COLO829 (cell line): ENCODE measurements around the gene MBD3L5.
"Not testable (repeated sequence)": the region's sequence is repeated elsewhere in the genome, so short reads cannot be mapped to it uniquely, and the experiment has no call there.

ENCODE experiments used
- DNase-seq: peaks from one replicate; pipeline ENCODE4 v3.0.0; 2012; ENCODE audit warnings: low spot score

Gene MBD3L5

DNA sequence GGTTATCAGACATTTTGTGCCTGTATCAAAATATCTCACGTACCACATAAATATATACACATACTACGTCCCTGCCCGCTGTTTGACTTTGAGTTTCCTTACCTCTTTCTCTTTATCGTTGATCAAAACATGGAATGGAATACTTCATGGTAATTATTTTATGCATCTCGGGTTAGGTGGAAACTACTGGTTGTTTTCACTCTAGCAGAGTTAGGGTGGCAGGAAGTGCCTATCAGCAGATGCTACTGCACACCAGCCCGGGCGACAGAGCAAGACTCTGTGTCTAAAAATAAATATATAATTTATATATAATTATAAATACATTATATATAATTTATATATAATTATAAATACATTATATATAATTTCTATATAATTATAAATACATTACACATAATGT lies 22.5 kb downstream of the MBD3L5 start:
- DNase-seq = not testable (repeated sequence)

- not testable (repeated sequence) for DNase-seq
Measured at GRCh38 chr19:7054635-7055368, 24.4 kb downstream of the MBD3L5 start.

DNA sequence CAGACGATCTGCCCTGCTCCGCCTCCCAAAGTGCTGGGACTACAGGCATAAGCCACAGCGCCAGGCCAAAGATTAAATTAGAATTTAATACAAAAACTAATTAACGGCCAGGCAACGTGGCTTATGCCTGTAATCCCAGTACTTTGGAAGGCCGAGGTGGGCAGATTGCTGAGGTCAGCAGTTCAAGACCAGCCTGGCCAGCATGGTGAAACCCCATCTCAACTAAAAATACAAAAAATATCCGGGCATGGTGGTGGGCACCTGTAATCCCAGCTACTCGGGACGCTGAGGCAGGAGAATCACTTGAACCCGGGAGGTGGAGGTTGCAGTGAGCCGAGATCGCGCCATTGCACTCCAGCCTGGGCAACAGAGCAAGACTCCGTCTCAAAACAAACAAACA lies 25.3 kb downstream of the MBD3L5 start:
- not testable (repeated sequence) for DNase-seq

- not testable (repeated sequence) for DNase-seq
Measured at GRCh38 chr19:7056371-7056770, 26.0 kb downstream of the MBD3L5 start.

DNA sequence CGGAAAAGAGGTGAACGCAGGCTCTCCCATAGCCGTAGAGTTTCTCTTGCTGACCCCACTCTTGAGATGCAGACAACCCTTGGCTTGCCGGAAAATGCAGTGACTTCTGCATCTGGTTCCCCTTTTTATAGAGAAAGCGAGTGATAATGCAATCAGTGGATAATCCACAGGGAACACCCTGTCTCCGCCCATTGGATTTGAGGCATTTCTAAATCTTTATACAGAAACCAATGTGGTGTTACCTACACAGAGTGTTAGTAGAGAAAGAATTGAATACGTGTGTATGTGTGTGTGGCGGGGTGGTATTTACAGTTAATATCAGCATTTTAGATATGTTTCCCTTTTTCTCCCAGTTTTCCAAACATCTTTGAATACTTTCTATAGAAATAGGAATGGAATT lies 28.2 kb downstream of the MBD3L5 start, which contains the start of gene MBD3L3:
MBD3L3 (minus strand) TSS at position 101 of the 400 bp plus-strand sequence; CDS start at position 30, 71 bp downstream.
- DNase-seq = not testable (repeated sequence)

DNA sequence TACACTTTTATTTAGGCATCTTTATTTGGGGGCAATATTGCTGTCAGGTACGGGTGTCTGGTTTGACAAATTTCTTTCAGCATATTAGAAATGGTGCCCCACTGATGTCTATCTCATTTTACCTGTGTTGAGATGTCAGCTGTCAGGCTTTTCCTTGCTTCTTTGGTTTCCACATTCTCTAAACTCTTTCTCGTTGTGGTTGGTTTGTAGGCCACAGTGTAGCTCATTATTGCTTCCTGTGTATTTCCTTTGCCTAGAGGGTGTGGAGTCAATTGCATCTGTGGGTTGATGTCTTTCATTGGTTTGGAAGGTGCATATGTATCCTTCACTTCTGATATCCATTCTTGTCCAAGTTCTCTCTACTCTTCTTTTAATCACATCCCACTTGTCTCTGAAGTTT lies 29.6 kb downstream of the MBD3L5 start:
- not testable (repeated sequence) for DNase-seq

GRCh38 chr19:7063339-7063738 lies 33.0 kb downstream of the MBD3L5 start:
- DNase-seq = no peak

DNA sequence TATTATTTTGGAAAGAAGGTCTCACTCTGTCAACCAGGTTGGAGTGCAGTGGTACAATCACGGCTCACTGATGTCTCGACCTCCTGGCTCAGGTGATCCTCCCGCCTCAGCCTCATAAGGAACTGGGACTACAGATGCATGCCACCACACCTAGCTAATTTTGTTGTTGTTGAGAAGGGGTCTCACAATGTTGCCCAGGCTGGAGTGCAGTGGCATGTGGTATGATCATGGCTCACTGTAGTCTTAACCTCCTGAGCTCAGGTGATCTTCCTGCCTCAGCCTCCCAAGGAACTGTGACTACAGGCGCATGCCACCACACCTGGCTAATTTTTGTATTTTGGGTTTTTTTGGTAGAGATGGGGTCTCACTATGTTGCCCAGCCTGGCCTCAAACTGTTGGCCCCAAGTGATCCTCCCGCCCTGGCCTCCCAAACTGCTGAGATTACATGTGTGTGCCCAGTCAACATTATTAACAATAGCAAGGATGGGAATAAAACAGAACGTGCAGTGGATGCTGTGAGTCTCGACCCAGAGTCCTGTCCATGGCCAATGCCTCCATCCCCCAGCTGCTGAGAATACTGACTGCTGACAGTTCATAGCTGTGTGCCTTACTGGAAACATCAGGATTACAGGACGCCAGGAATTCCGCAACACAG lies 33.5 kb downstream of the MBD3L5 start:
- DNase-seq = no peak

DNA sequence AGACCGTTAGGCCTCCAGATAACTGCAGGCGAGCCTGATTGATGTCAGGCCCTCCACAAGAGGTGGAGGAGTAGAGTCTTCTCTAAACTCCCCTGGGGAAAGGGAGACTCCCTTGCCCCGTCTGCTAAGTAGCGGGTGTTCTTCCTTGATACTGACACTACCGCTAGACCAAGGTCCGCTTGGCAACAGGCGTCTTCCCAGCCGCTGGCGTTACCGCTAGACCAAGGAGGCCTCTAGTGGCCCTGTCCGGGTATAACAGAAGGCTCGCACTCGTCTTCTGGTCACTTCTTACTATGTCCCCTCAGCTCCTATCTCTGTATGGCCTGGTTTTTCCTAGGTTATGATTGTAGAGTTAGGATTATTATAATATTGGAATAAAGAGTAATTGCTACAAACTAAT lies 36.7 kb downstream of the MBD3L5 start:
- DNase-seq = not testable (repeated sequence)

DNA sequence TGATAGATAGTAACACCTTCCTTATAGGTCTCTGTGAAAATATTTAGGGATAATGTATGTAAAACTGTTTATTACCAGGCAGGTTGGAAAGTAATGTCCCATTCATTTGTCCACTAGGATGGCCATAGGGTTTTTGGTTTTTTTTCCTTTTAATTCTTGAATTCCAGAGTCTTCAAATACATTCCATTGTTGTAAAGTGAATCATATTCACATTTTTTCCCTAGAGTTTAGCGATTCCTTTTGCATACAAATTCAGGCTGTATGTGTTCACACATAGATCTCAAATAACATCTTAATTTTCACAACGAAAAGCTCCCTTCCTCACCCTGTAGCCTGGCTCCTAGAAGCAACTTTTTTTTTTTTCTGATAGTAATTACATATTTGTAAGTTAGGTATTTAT lies 37.3 kb downstream of the MBD3L5 start:
- DNase-seq = no peak

- no peak for DNase-seq
Measured at GRCh38 chr19:7068599-7068998, 38.2 kb downstream of the MBD3L5 start.

DNA sequence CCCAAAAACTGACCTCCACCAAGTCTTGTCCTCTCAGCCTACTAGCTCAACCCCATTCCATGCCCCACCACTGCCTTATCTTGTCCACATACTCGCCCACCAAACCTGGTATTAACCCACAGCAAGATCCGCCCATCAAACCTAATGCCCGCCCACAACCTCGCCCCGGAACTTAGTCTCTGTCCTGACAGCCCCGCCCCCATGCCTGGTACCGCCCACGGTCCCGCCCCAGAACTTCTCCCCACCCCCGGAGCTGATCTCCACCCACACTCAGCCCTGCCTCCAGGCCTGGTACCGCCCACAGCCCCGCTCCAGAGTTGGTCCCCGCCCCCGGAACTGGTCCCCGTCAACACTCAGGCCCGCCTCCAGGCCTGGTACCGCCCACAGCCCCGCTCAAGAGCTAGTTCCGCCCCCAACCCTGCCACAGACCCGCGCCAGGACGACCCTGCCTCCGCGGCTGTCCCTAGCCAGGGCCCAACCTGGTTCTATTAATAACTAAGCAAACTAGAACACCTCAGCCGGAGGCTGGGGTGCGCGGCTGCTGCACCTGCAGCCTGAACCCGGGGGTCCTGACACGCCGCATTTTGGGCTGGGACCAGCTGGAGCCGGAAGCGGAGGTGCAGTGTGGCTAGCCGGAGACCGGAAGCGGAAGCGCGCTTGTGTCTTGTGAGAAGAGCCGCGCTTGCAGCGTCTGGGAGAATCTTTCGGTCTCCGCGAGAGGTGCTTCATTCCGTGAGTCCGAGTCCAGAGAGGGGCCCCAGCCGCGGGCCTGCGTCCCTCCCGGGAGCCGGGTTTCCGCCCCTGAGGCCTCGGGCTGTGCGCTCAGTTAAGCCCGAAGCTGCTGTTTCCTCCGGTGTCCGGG lies 38.9 kb downstream of the MBD3L5 start, which contains the start of gene ZNF557:
ZNF557 (plus strand) TSS at position 662 of the 862 bp plus-strand sequence. CDS start 5,372 bp downstream, outside the sequence.
- DNase-seq = peak; percentile 91

GRCh38 chr19:7069904-7070226 lies 39.5 kb downstream of the MBD3L5 start:
- no peak for DNase-seq

GRCh38 chr19:7072541-7072940 lies 42.2 kb downstream of the MBD3L5 start:
- no peak for DNase-seq

DNA sequence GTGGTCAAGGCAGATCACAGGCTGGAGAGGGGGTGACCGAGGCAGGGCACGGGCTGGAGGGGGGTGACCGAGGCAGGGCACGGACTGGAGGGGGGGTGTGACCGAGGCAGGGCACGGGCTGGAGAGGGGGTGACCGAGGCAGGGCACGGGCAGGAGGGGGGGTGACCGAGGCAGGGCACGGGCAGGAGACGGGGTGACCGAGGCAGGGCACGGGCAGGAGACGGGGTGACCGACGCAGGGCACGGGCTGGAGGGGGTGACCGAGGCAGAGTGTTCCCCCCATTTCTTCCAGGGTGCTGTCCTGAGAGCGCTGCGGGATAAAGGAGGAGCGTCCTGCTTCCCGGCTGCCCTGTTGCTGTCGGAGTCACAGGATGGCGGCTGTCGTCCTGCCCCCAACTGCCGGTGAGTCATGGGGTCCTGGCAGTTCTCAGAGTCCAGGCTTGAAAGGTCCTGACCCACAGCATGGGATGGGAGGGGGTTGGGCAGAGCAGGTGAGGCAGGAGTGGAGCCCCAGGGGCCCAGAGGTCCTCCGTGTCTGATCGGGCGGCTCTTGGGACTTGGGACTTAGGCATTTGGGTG lies 44.4 kb downstream of the MBD3L5 start:
- DNase-seq = no peak

DNA sequence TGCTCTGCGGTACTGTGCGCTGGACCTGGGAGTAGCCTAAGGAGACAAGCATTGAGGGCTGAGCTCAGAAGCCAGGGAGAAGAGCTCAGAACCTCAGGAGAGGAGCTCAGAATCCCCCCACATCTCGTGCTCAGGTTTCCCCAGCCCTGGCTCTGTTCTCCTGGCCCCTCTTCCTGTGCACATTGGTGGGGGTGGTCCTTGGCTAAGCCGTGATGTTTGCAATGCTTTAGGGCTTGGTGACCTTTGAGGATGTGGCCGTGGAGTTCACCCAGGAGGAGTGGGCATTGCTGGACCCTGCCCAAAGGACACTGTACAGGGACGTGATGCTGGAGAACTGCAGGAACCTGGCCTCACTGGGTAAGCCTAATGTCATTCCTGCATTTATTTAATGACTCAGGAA lies 45.8 kb downstream of the MBD3L5 start:
- DNase-seq = no peak

GRCh38 chr19:7078008-7078407 lies 47.6 kb downstream of the MBD3L5 start:
- no peak for DNase-seq
